HG02970 (cell line): ENCODE measurements around the gene ZCCHC24.

Source experiments
- ATAC-seq: cut with Tn5 transposase; IDR thresholded peaks from one replicate; pipeline ENCODE4 v1.9.1; 2021; ENCODE audit warnings: mild to moderate bottlenecking, moderate library complexity, moderate number of reproducible peaks; ENCODE audit not compliant: unreplicated experiment, low FRiP score

ZCCHC24 gene

DNA sequence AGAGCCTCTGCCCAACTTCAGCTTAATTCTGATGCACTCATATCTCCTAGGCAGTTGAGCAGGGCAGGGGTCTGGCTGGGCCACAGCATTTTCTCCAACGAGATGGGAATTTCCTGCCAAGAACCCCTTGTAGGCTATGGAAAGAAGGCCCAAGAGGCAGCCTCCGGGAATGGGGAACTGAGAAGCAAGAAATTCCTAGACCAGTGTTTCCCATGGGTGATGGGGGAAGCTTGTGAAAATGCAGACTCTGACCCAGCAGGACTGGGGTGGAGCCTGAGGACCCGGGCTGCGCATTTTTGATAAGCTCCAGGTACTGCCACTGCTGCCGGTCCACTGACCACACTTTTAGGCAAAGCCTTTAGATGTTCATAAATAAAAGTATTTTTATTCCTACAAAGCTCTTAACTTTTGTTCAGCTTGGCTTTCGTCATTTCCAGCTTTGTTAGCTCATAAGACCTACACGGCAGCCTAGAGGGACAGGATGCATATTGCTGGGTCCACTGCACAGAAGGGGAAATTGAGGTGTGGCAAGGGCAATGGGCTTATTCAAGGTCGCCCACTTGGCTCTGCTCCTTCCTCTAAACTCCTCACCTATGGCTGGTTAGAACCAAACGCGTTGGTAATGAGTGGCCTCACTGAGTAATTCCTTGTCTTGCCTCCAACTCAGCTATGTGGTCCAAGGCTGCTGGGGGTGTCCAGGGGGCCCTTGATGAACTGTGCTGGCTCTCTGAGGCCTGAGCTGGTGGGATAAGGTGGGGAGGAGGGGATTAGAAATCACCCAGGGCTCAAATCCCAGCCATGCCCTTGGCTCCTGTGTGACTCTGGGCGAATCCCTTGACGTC lies 29.5 kb downstream of the ZCCHC24 start:
- no peak for ATAC-seq

DNA sequence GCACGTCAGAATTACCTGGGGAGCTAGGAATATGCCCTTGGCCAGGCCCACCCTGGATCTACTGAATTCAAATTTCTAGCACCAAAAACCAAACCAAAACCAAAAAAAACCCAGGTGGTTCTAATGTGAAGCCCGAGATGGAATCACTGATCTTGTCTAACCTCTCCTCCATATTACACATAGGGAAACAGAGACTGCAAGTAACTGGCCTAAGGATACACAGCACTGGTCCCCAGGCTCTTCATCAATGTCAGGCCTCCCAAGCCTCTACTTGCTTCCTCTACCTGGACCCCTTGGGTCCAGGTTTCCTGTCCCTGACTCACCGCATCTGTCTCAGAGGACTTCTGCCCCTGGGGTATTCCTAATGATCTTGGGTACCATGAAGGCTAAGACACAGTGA lies 30.7 kb downstream of the ZCCHC24 start:
- no peak for ATAC-seq

DNA sequence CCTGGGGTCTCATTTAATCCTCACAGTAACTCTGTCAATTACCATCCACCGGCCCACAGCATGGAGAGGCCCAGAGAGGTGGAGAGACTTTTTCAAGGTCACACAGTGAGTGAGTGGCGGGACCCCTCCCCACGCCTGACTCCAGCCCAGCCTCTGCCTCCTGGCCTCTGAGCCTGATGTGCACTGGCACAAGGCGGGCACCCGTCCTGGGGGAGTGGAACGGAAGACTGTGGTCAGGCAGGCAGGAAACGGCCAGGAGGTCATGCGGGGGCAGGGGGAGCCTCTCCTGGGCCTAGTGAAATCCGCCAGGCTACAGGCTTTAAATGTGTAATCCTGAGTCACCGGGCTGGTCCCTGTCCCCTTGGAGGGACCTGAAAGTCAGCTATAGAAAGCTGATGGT lies 32.2 kb downstream of the ZCCHC24 start:
- no peak for ATAC-seq

DNA sequence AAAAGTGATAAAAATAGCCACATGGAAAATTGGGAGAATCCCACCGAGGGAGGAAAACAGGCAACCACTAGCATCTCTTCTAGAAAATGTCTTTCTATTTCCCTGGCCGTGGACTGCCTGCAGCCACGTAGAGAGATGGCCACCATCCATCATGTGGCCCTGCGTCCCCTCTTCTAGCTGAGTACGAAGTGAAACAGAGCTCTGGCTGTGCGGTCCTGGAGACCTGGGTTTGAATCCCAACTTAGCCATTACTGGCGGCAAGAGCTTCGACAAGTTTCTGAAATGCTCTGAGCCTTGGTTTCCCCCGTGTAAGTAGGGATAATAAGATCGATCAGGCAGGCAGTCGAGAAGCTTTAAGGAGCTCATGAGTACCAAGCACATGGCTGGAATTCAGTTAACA lies 32.9 kb downstream of the ZCCHC24 start:
- ATAC-seq: no peak

DNA sequence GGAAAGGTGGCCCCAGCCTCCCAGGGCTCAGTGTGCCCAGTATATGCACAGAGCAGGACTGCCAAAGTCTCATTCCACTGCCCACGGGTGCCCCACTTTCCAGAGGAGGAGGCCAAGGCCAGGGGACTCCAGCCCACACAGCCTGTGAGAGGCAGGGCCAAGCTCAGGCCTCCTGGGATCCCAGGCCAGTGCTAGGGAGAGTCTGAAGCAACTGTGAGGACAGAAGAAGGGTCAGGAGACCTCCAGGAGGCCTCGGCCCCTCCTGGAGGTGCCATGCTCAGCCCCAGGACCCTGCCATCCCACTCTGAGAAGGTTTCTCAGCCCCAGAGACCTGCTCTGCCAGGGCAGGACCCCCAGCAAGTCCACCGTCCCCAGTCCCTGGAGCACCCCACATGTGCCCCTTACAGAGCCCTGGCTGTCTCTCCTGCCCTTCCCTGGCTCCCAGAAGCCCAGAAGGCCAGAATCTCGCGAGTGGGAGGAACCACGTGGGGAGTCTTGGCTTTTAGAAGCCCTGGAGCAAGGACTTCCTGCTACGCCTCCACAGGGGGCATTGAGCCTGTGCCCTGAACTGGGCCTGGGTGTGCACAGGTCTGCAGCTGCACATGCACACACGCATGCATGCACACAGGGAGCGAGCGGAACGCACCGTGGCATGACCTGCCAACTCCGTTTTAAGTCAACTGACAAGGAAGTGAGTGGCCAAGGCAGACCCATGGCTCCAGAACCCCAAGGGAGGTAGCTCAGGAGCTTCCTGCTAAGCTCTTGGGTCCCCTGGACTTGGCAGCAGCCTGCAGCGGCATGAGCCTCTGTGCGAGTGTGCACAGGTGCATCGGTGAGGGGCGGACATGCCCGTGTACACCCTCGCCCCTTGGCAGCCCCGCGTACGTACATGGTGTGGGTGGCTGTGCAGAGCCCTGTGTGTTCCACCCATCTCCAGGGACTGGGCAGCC lies 33.6 kb downstream of the ZCCHC24 start:
- ATAC-seq: no peak

DNA sequence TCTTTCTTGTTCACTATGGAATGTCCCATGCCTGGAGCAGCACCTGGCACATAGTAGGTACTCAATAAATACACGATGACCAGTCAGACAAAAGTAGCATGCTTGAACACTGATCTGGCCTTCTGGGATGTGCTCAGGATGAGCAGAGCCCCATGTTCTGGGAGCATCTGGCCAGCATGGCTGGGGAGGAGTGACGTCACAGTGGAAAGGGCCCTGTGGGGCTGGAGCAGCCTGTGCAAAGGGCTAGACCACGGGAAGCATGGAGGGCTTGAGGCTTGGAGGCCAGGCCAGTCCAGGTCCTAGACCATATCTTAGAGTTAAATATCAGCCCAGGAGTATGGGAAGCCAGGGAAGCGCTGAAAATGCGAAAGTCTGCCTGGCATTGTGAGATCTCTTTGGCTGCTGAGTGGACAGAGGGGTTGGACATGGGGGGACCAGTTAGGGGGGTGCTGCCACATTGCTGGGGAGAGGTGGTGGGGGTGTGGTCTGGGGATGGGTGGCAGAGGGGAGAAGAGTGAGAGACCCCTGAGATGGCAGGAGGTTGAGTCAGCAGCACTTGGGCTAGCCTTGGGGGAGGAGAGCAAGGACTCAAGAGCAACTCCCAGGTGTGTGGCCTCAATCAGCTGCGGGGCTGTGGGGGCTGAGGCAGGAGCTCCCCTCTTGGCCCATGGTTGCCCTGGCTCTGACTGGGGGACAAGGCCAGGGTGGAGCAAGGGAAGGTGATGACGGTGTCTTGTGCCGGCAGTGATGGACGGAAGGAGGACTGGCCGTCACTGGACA lies 34.9 kb downstream of the ZCCHC24 start:
- ATAC-seq: no peak

DNA sequence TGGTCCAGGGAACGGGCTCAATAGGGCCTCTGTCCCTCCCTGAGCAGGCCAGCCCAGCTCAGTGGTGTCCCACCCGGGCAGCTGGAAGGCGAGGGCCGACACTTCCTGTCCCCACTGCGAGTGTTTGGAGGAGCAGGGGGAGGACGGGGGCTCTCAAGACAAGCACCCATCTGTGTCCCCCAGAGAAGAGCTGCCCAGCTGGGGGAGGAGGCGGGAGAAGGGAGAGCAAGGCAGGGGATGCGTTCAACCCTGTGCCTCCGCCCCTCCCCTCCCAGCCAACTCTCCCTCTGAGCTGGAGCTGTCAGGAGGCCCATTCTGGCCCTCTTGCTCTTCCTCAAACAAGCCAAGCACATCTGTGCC lies 35.7 kb downstream of the ZCCHC24 start:
- no peak for ATAC-seq

DNA sequence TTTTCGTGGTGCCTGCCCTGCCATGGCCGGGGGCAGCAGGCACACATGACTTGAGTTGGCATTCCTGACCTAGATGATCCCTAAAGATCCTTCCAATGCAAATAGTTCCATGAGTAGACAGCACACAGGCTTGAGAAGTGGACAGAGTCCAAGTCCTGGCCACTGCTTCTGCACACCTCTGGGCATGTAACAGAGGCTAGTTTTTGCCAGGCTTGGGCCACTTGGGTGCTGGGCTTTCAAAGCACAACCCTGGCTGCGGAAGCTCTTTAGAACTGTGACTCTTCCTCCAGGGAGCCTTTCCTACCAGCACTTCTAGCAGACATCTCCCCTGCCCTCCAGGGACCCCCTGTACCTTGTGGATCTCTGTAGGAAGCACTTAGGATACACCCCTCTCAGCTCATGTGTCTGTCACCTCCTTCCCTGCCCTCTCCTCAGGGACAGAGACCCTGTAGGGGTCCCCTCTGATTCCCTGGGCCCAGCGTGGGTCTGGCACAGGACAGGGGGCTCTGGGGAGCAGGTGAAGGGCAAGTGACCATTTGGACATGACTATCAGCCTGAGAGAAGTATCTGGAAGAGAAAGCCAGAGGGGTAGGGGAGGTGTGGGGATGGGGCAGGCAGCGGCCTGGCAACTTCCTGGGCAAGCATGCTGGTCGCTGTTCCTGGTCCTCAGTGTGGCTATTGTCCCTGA lies 36.2 kb downstream of the ZCCHC24 start:
- ATAC-seq: no peak

DNA sequence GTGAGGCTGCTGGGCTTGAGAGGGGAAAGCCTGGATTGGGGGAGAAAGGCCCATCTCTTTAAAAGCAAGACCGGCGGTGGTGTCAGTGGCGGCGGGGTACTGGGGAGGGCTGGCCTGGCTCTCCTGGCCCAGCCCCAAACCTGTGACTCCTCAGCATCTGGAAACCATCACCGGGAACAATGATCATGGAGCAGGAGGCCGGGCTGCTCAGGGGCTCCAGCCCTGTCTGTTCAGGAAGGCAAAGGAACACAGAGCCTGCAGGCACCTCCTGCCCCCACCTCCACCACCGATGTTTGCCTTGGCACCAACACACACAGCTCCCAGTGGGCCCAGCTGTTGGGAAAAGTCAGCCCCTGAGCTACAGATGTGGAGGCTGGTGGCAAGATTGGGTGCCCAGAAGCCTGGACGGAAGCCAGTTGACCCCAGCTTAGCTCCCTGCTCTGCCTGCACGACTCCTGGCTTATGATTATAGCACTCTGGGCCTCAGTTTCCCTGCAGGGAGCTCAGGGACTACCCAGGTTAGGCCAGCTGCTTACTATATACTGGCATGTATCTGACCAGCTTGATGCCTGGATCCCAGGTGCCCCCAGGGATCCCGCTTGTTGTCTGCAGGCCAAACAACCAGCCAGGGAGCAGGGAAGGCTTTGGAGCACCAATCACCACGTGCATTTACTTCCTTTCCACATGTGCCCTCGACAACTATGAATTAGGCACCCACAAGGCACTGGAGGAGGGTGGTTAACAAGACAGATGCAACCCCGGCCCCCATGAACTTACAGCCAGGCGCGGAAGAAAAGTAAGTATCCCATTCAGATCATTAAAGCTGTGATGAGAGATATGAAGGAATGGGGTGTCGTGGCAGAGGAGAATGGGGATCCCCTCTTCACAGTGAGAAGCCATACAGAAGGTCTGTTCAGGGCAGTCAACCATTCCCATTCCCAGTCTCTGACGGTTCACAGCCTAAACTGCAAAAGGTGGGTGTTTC lies 37.3 kb downstream of the ZCCHC24 start:
- ATAC-seq: no peak

DNA sequence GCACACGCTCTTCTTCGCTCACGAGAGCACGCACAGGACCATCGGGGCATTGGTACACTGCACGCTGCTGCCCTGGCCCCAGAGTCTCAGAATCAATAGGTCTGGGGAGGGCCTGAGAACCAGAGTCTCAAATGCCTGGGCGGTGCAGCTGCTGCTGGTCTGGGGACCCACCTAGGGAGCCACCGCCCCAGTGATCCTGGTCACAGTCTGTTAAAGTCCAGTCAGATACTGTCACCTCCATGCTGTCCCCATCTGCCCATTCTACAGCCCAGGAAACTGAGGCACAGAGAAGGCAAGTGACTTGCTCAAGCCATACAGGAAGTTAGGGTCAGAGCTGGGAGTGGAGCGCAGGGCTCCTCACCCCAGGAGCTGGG lies 38.0 kb downstream of the ZCCHC24 start:
- no peak for ATAC-seq

DNA sequence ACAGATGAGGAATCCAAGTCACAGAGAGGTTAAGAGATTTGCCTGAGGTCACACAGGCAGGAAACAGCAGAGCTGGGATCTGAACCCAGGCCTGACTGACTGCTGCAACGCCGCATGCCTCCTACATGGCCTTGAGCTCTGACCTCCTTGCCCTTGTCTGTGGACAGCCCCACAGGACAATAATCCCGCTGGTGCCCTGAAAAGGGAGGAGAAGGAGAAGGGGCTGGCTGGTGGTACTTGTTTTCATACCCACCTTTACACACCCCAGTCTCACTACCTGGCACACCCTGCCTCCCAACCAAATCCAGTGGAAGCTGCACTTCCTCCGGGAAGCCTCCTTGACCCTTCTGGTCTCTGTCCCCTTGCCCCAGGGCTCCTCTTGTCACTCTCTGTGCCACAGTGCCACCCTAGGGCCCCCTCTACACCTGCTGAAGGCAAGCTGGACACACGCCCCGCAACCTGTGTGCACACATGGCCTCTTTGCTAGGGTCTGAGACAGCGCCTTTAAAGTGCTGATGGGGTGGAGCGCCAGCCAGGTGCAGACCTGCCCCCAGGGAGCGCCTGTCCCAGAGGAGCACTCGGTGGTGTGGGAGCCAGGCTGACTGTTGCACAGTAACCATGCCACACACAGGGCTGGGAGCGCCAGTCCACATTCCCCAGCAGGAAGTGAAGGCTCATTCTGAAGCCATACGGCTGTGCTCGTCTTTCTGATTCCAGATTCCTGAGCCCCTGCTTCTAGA lies 38.6 kb downstream of the ZCCHC24 start:
- ATAC-seq: no peak

DNA sequence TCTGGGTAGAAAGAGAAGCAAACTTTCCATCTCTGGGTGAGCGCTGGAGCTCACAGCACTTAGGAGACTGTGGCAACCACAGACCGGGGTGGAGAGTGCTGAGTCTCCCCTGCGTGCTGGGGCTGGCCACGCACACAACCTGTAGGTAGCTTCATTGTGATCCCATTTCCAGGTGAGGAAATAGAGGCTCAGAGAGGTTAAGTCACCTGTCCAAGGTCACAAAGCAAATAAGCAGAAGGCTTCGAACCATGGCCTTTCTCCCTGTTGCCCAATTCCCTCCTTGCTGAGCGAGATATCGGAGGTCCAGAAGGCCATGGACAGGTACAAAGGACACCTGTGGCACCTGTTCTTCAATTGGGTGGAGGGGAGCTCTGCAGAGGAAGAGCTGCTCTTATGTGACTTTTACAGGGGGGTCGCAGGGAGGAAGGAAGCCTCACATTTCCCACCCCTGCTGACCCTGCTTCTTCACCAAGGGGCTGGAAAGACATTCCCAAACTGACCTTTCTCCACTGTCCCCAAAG lies 39.4 kb downstream of the ZCCHC24 start:
- no peak for ATAC-seq

DNA sequence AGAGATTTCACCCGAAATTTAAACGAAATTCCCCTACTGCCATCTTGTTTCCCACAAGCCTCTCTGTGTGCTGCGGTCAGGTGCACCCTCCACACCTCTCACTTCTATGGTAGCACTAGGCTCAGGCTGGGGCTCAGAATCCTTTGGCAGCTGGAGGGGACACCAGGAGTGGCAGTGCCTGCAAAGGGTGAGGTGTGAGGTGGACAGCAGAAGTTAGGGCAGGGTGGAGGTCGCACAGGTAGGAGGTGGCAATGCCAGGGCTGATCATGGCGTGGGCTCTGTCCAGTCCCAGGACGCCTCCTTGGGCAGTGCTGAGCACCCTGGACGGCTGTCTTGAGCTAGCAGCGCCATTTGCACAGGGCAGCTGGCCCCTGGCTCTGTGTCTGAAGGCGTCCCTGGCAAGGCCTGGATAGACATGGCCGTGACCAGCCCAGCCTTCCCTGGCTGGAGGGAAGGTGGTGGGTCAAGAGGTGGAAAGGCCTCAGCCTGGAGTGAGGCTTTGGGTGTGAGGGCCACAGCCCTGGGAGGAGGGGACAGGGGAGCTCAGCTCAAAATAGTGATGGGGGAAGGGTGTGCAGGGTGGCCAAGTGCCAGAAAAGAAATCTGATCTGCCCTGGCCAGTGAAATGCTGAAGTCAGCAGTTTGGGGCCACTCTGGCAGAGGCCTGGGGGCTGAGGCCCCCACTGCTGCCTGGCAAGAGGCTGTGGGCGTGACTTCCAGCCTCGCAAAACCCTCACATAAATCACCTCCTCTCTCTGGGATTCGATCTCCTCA lies 40.0 kb downstream of the ZCCHC24 start:
- ATAC-seq: no peak

DNA sequence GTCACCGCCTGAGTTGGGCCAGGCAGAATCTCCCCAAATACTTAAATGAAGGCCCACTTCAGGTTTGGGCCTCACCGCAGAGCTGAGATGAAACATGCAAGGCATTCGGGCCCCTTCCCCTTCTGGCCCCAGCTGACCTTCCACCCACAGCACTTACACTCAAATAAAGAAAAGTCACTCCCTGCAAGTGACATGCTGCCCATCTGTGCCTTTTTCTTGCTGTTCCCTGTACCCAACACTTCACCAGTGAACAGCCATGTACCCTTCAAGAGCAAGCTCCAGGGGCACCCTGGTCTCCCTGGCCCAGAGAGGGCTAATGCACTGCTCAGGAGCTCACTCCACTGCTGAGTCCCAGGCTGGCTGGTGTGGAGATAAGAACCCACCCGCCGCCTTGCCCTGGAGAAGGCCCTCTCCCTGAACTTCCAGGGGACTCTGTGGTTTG lies 40.7 kb downstream of the ZCCHC24 start:
- ATAC-seq: no peak

DNA sequence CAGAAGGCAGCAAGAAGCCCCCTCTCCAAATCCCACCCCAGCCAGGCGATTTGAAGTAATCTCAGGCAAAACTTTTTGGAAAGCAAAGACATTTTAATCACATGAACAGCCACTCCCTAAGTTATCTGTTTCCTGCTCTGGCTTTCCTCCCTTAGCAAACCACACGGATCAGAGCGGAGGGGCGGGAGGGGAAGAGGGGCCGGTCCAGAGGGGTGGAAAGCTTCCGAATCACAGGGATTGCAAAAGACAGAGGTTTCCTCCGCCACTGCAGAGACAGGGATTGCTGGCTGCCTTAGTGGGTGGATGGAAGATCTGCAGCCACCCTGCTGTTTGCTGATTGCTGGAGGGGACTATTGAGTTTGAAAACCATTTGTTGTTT lies 41.2 kb downstream of the ZCCHC24 start:
- no peak for ATAC-seq

DNA sequence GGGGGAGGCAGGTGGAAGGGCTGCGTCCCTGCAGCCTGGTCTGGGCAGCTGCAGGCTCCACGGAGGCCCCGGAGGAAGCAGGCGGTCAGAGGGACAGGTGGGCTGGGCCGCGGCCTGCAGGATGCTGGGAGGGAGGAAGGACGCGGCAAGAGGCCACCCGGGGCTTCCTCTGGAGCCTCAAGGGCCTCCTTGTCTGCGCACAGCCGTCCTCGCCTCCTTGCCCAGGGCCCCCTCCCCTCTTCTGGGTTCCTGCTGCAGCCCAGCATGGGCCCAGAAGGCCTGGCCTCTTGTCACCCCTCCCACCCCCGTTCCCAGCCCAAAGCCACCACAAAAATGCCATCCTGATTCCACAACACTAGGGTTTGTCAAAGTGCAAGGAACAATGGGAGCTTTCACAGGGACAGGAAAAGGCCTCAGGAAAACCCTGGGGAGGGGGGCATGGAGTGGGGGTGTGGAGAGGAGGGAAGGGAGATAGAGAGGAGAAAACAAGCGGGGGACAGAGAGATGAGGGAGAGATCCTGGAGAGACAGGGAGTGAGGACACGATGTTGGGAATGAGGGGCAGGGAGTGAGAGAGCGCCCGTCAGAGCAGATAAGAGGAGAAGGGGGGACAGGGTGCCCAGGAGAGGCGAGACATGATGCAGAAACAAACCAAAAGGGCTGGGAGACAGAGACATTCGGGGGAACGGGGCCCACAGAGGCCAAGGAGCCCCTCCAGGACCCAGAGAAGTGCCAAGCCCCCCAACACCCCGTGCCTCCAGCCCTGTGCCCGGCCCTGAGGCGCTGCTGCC lies 41.8 kb downstream of the ZCCHC24 start:
- no peak for ATAC-seq

DNA sequence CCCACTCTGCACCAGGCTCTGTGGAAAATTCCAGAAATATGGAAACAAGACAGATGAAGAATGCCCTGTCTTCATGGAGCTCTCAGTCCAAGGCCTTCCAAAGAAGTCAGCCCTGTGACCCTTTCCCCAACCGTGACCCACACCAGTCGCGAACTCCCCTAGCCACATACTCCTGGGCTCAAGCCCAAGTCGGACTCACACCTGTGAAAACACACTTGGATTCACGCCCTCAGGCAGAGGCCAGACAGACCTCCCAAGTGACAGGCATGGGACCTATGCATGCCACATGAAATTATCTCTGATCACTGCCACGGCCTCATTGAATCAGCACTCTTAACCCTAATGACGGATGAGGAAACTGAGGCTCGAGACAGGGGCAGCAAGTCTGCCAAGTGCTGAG lies 42.5 kb downstream of the ZCCHC24 start:
- no peak for ATAC-seq
